Anterior cingulate cortex (tissue), 58 donors: ENCODE results near the gene HSPBP1.

ENCODE experiments used
- DNase-seq, 58 donors: peaks; one replicate each; lab custom pipeline; 2025; lab: John Stamatoyannopoulos, UW

Gene HSPBP1

DNA sequence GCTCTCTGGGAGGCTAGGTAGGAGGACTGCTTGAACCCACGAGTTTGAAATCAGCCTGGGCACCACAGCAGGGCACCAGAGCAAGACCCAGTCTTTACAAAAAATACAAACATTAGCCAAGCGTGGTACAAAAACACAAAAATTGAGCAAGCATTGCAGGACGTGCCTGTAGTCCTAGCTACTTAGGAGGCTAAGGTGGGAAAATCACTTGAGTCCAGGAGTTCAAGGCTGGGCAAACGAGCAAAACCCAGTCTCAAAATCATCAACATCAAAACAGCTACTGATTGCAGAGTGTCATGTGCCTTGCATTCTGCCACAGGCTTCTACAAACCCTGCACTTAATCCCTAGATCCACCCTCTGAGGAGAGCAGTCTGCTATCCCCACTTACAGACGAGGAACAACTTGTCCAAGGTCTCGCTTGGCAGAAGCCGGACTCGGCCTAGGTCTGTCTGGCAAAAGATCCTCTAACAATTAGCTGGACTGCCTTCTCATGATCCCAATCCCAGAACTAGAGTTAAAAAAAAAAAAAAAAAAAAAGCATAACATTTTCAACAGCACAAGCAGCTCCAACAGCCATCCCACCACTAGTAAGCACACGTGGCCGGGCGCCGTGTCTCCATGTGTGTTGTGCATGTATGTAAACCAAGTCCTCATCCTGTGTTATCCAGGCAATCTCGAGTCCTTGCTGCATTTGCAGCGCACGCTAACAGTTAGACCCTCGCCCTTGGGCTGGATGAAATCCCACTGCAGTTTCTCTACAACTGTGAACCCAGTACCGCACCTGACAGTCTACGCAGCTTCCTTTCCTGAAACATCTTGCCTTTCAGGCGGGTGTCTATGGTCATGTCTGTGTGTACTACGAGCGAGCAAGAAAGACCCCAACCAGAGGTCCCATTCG, 23.1 kb downstream of the HSPBP1 start:
- DNase-seq = peak in 1 of 58 donors; percentile 24

DNA sequence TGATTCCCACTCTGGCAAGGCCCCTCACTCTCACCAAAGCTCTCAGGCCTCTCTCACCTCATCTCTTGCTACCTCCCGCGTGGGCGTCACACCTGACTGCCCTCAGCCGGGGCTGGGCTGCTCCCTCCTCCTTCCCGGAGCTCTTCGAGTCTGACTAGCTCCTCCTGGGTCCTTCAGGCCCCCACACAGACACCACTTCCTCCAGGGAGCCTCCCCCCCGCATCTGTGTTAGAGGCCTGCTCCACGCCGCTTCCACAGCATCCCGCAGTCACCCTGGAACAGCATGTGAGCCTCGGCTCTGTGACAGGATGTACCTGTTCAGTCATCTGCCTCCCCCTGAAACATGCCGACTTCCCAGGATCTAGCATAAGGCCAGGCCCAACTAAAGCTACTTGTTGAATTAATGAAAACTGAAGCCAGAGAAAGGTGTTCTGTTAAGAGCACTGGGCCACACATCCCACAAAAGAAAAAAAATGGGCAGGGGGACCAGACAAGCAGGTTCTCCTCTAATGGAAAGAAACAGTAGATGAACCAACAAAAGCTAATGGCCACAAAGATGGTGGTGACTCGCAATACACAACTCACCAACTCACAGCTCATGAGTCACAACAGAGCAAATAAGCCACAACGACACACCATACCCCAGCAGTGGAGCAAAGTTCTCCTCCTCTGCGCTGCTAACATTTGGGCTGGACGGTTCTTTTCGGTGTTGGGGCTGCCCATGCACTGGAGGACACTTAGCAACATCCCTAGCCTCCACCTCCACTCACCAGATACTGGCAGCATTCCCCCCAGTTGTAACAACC, 24.1 kb downstream of the HSPBP1 start:
- no peak for DNase-seq

- DNase-seq = no peak
These were observed 25.3 kb downstream of the HSPBP1 start for GRCh38 chr19:55254625-55254977.

- peak in 1 of 58 donors; percentile 7 for DNase-seq
These were observed 25.9 kb downstream of the HSPBP1 start for GRCh38 chr19:55253842-55254624.

GRCh38 chr19:55252760-55253663, 26.9 kb downstream of the HSPBP1 start:
- DNase-seq = no peak

- no peak for DNase-seq
These were observed 28.4 kb downstream of the HSPBP1 start for GRCh38 chr19:55251341-55252081.

- DNase-seq = no peak
These were observed 29.5 kb downstream of the HSPBP1 start for GRCh38 chr19:55250262-55251036.

DNA sequence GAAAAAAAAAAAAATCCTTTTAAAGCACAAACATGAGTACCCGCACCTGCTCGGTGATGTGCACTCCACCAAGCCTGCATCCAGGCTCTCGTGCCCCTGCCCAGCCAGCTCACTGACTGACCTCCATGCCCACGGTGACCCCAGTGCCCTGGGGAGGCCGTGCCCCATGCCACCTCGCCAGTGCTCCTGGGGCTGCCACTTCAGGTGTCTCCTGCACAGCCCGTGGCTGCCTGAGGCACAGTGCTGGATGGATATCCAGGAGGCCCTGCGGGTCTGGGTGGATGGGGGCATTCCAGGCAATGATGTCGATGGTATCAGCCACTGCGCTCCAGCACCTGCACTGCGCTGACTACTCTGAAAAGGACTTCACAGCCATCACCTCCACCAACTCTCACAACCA, 30.1 kb downstream of the HSPBP1 start:
- DNase-seq = no peak

DNA sequence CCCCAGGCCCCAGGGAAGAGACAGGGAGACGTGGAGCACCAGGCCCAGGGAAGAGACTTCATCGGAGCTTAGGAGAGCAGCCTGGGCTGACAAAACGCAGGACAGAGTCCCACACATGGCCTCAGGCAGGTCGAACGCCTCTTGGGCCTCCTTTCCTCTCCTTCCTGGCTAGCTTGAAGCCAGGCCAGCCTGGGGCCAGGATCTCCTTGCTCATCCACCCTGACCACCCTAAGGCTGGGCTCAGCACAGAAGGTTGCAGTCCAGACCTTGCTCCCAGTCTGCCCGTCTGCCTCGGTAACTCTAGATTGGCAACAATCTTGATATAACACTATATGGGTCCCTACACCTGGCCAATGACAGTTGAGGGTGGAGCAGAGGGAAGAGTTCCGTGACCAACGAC, 31.2 kb downstream of the HSPBP1 start:
- DNase-seq = no peak

- DNase-seq = no peak
These were observed 31.7 kb downstream of the HSPBP1 start for GRCh38 chr19:55248166-55248675.

- DNase-seq = peak in 1 of 58 donors; percentile 3
These were observed 32.2 kb downstream of the HSPBP1 start for GRCh38 chr19:55247621-55248099.

DNA sequence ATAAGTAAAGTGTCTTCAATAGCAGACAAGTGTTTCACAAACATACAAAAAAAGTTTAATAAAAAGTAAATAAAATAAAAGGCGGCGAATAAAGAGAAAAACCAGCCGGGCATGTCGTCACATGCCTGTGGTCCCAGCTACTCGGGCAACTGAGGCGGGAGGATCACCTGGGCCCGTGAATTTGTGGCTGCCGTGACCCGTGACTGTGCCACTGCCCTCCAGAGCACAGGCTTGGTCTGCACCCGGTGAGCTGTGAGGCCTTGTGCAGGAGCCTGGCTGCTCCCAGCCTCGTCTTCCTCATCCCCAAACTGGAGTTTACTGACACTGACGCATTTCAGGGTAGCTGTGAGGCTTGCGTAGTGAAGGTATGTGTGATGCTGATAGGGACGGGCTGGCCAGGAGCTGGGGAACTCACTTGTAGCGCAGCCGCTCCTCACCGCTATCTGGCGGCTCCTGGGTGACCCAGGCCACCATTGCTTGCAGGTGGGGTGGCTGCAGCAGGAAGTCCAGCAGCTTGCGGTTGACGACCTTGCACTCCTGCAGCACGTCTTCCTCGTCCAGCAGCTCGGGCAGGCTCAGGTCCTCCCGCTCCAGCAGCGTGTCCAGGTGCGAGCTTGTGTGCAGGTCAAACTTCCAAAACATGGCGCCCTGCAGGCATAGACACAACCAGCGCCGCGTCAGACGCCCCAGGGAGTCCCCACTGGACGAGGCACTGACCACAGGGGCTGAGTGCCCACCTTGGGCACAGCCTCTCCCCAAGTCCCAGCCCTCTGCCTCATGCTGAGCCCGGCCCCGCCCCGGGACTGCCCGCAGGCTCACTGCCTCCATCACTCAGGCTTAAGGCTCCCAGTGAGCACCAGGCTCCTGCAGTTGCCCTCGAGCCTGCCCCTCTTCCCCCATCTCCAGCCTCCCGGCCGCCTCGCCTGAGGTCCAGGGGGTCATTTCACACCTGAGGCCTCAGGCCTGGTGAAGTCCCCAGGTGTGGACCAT, 33.2 kb downstream of the HSPBP1 start:
- DNase-seq = no peak

GRCh38 chr19:55245236-55245904, 34.5 kb downstream of the HSPBP1 start:
- DNase-seq = no peak

GRCh38 chr19:55244004-55244680, 35.8 kb downstream of the HSPBP1 start:
- DNase-seq = no peak

GRCh38 chr19:55242517-55242916, 37.4 kb downstream of the HSPBP1 start:
- DNase-seq = no peak
